Brain microvascular endothelial cell (primary cell): ENCODE data around the gene CTLA4.

Experiments
- DNase-seq: peaks from one replicate; pipeline ENCODE4 v3.0.0-alpha.2; 2020
- H3K27ac ChIP-seq: fragments of 250-450 bp; sonication (Bioruptor Pico); 2 replicates; pipeline ENCODE4 v1.5.1; 2020; ENCODE audit warnings: mild to moderate bottlenecking, moderate library complexity
- H3K27me3 ChIP-seq: fragments of 250-450 bp; sonication (Bioruptor Pico); replicated peaks from 2 replicates; pipeline ENCODE4 v1.5.1; 2020; ENCODE audit warnings: mild to moderate bottlenecking
- H3K36me3 ChIP-seq: fragments of 250-450 bp; sonication (Bioruptor Pico); replicated peaks from 2 replicates; pipeline ENCODE4 v1.5.1; 2020; ENCODE audit warnings: mild to moderate bottlenecking
- H3K4me3 ChIP-seq: 2 replicates; pipeline ENCODE4 v1.5.1; 2011; ENCODE audit warnings: low read depth, mild to moderate bottlenecking, control low read depth, low read length, moderate library complexity
- in situ Hi-C: cut with HindIII; loops from 2 replicates; pipeline ENCODE4 v1.10.0; 2017; ENCODE audit warnings: low sequenced_read_pairs, low pct_ligation_motif_present
- TF ChIP-seq, protein P1 (sequence below): IDR thresholded peaks from 2 replicates; pipeline ENCODE4 v1.5.1; 2011; ENCODE audit warnings: low read depth, mild to moderate bottlenecking, moderate library complexity, low read length, control low read depth, inconsistent platforms; ENCODE audit errors: missing control alignments

Gene CTLA4

DNA sequence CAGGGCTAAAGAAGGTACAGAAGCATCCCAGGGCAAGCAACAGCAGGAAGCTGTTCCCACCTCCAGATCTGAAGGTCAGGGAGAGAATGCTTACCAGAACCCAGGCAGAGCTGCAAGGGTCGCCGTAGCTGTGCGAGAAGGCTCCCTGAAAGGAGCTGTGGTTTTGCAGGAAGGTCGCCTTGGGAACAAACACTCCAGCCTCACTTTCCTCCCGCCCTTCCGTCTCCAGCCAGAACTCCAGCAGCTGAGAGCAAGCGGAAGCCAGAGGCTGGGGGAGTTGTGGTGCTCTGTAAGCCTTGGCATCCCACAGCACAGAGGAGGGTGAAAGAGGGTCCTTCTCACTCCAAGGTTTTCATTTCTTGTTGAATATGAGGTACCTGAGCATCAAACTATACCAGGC lies 50.7 kb downstream of the CTLA4 start:
- TF ChIP-seq, protein P1, sequence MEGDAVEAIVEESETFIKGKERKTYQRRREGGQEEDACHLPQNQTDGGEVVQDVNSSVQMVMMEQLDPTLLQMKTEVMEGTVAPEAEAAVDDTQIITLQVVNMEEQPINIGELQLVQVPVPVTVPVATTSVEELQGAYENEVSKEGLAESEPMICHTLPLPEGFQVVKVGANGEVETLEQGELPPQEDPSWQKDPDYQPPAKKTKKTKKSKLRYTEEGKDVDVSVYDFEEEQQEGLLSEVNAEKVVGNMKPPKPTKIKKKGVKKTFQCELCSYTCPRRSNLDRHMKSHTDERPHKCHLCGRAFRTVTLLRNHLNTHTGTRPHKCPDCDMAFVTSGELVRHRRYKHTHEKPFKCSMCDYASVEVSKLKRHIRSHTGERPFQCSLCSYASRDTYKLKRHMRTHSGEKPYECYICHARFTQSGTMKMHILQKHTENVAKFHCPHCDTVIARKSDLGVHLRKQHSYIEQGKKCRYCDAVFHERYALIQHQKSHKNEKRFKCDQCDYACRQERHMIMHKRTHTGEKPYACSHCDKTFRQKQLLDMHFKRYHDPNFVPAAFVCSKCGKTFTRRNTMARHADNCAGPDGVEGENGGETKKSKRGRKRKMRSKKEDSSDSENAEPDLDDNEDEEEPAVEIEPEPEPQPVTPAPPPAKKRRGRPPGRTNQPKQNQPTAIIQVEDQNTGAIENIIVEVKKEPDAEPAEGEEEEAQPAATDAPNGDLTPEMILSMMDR, result no peak
- H3K27me3 ChIP-seq, result no peaks in the 10 kb centered on the region
- in situ Hi-C loops, result no loop called here
- no peaks in the 10 kb centered on the region for H3K36me3 ChIP-seq
- no peak overlapping the region for H3K4me3 ChIP-seq
- no peak overlapping the region for H3K27ac ChIP-seq
- DNase-seq, result no peak

DNA sequence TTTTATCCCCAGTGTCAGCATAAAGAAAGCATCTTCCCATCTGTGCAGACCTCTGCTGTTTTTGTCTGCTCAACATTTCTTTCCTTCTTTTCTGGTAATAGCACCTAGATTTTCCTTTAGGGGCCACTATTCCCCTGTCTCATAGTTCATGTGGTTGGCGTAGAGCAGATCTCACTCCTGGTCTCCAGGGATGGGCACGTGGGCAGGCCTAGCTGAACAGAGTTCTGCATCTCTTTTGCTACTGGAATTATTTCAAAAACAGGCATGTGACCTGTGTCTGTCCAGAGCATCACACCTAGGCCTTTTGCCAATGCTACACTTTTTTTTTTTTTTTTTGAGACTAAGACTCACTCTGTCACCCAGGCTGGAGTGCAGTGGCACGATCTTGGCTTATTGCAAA lies 51.3 kb downstream of the CTLA4 start:
- no peaks in the 10 kb centered on the region for H3K36me3 ChIP-seq
- no peaks in the 10 kb centered on the region for H3K27me3 ChIP-seq
- in situ Hi-C loops, result no loop called here
- no peak overlapping the region for H3K27ac ChIP-seq
- no peak overlapping the region for H3K4me3 ChIP-seq
- DNase-seq, result no peak
- TF ChIP-seq, protein P1, result no peak
